Mucosa of descending colon (tissue), 3 donors: ENCODE measurements around the gene WNK2. TPM values are rescaled to one million over a fixed set of nuclear protein-coding genes. Genes with fewer than 3 reads are reported as not detected.
A peak's percentile ranks its signal among the peaks of the same experiment; 100 is the strongest.

Source experiments
- ATAC-seq: fragments of 200-7000 bp; cut with Tn5 transposase; one replicate; pipeline ENCODE4 v1.9.1; 2020; ENCODE audit warnings: mild to moderate bottlenecking, moderate library complexity
- DNase-seq, 3 donors: peaks; one replicate each; pipeline ENCODE4 v3.0.0-alpha.2; 2020
- H3K36me3 ChIP-seq: fragments of 200-600 bp; one replicate; pipeline ENCODE4 v1.8.0; 2021; ENCODE audit warnings: low read depth, mild to moderate bottlenecking
- H3K4me1 ChIP-seq: fragments of 200-600 bp; one replicate; pipeline ENCODE4 v1.8.0; 2021; ENCODE audit warnings: low read depth, mild to moderate bottlenecking
- H3K4me3 ChIP-seq: fragments of 200-600 bp; one replicate; pipeline ENCODE4 v1.8.0; 2021; ENCODE audit warnings: mild to moderate bottlenecking
- H3K9me3 ChIP-seq: fragments of 200-600 bp; one replicate; pipeline ENCODE4 v1.8.0; 2021; ENCODE audit warnings: mild to moderate bottlenecking
- CTCF ChIP-seq: fragments of 200-600 bp; IDR thresholded peaks from one replicate; pipeline ENCODE4 v1.8.0; 2022; ENCODE audit warnings: antibody characterized with exemption, mild to moderate bottlenecking
- intact Hi-C, 2 donors: fragments of 100-400 bp; cut with DNase I in 1 of 2; cut with micrococcal nuclease in 1 of 2; formaldehyde crosslinking; loops; one replicate each; pipeline versions ENCODE4 v1.11.0 to v1.11.1; 2022; cut with DNase I, micrococcal nuclease
- total RNA-seq, 3 donors: library from RNA; stranded (reverse); fragmentation: NEBNext Ultra II Directional in 2 of 3; extraction: Animal tissue kit (Norgen Biotek cat#: 25700) in 2 of 3; gene quantifications; one replicate each; pipeline versions ENCODE4 v1.2.1 to v1.2.4, GENCODE V29; 2021 to 2023
- donor health status: DM: no; HTN: no; CAD: no; lungs with moderate emphysema.
- donor health status: DM: no; HTN: no; CAD: no.
- donor health status: DM: no; HTN: yes; CAD: no.

Gene WNK2
- total RNA-seq, 3 donors from 2014 or later, result 175 to 276 (median 201) TPM

- peak; percentile 23 to 35 (median 28) for DNase-seq
- Histone ChIP-seq H3K9me3 (no peaks in the 10 kb centered on the region), H3K36me3 (no peaks in the 10 kb centered on the region), H3K4me3 (no peak overlapping the region), H3K4me1 (peaks cover 58% of the 10 kb centered on the region)
- no peak for ATAC-seq
- TF ChIP-seq CTCF, result no peak
- intact Hi-C loops, result no loop called here
Measured at GRCh38 chr9:93197670-93198069, 13.7 kb downstream of the WNK2 start.

- DNase-seq (peak; percentile 31 to 72 (median 56)), ATAC-seq (peak; percentile 1)
- H3K4me3 ChIP-seq, result no peak overlapping the region
- peaks cover 57% of the 10 kb centered on the region for H3K4me1 ChIP-seq
- TF ChIP-seq CTCF, result no peak
- intact Hi-C loops, result no loop called here
- no peaks in the 10 kb centered on the region for H3K36me3 ChIP-seq
- H3K9me3 ChIP-seq, result no peaks in the 10 kb centered on the region
Measured at GRCh38 chr9:93198117-93198837, 14.3 kb downstream of the WNK2 start.

- H3K4me1 ChIP-seq, result peaks cover 55% of the 10 kb centered on the region
- intact Hi-C loops, result no loop called here
- H3K4me3 ChIP-seq, result no peak overlapping the region
- no peaks in the 10 kb centered on the region for H3K9me3 ChIP-seq
- TF ChIP-seq CTCF, result no peak
- DNase-seq, result peak in 2 of 3 donors; percentile 31 to 53
- ATAC-seq, result no peak
- no peaks in the 10 kb centered on the region for H3K36me3 ChIP-seq
Measured at GRCh38 chr9:93198838-93199625, 15.1 kb downstream of the WNK2 start.

GRCh38 chr9:93200449-93200742, 16.5 kb downstream of the WNK2 start:
- Histone ChIP-seq H3K9me3 (no peaks in the 10 kb centered on the region), H3K4me3 (no peak overlapping the region), H3K36me3 (no peaks in the 10 kb centered on the region), H3K4me1 (peaks cover 47% of the 10 kb centered on the region)
- no peak for ATAC-seq
- intact Hi-C loops, result no loop called here
- TF ChIP-seq CTCF, result no peak
- DNase-seq, result peak in 2 of 3 donors; percentile 27 to 33

- no peak for TF ChIP-seq CTCF
- Histone ChIP-seq H3K4me3 (no peak overlapping the region), H3K4me1 (peaks cover 46% of the 10 kb centered on the region), H3K9me3 (no peaks in the 10 kb centered on the region), H3K36me3 (no peaks in the 10 kb centered on the region)
- DNase-seq, result no peak
- peak; percentile 0 for ATAC-seq
- intact Hi-C loops, result no loop called here
Measured at GRCh38 chr9:93200989-93201334, 17.0 kb downstream of the WNK2 start.
